Inferior parietal cortex (tissue), 1 donor: ENCODE results near the gene NFE2.
"Not testable (repeated sequence)": the region's sequence is repeated elsewhere in the genome, so short reads cannot be mapped to it uniquely, and the experiment has no call there.

Experiments
- DNase-seq: peaks from one replicate; pipeline ENCODE4 v3.0.0-alpha.2; 2016; ENCODE audit errors: extremely low spot score

NFE2 gene

DNA sequence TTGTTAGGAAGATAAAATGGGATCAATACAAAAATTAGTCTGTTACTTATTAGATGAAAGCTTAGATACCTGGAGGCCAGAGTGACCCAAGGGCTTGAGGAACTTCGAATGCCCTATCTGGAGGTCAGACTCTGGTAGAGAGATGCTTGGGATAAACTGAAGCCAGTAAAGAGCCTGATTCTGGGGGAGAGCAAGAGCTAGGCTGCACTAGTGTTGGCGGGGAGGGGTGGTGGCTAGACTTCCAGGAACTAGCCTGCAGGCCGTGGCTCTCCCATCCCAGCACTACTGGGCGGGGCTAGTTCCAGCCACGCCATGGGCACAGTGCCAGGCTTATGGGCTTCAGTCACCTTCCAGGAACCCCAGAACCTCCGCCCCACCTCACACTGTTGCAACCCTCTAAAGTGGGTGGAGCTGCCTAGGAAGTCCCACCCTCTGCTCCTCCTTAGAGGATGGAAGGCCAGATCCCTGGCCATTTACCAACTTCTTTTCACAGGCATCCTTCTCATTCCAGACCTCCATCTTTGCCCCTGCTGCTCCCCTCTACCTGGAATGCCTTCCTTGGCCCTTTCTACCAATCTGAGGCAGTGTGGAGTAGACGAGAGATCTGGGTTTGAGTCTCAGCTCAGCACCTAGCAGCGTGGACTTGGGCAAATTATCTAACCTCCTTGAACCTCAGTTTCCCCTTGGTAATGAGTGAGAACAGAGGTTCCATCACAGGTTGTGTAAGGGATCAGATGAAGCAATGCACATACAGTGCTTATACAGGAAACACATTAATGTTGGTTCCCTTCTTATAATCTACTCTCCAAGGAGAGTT is 6.3 kb upstream of the NFE2 start:
- peak; percentile 68 for DNase-seq

DNA sequence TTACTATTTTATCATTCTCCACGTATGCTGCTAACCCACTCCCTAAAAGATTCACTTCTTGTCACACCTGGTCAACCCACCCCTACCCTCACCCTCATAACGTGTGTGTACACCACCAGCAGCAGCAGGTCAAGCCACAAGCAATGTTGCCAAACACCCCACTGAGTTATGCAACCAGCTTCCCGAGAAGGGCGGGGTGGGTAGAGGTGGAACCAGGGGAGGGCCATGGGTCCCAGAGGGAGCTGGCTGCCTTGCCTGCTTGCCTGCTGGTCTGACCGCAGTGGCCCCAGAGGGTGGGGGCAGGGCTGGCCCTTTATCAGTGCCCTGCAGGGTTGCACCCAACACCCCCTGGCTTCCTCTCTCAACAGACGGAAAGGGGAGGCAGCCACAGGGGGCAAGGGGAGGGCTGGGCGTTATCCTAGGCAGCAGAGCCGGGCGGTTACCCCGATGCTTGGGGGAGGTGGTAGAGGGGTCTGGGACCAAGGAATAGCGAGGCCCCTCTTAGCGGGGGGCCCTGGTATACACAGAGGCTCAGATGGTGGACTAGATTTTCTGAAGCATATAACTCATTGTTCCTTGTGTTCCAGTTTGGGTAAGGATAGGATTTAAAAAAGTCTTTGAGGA is 3.5 kb upstream of the NFE2 start:
- DNase-seq: no peak

DNA sequence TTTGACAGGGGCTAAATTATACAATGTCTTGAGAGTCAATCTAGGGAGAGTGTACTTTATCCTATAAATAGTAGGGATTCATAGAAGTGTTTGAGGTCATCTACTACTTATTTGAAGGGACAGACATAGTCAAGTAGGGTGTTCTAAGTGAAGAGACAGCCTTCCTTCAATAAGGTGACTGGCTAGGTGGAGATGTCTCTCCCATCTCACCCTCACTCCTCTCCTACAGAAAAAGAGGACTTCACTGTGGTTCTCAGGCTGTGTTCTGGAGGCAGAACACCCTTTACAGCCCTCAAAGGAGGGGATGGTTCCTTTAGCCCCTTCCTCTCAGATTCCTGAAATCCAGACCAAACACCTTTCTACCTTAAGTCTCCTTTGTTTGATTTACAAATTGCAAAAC is 2.8 kb upstream of the NFE2 start:
- DNase-seq: no peak

DNA sequence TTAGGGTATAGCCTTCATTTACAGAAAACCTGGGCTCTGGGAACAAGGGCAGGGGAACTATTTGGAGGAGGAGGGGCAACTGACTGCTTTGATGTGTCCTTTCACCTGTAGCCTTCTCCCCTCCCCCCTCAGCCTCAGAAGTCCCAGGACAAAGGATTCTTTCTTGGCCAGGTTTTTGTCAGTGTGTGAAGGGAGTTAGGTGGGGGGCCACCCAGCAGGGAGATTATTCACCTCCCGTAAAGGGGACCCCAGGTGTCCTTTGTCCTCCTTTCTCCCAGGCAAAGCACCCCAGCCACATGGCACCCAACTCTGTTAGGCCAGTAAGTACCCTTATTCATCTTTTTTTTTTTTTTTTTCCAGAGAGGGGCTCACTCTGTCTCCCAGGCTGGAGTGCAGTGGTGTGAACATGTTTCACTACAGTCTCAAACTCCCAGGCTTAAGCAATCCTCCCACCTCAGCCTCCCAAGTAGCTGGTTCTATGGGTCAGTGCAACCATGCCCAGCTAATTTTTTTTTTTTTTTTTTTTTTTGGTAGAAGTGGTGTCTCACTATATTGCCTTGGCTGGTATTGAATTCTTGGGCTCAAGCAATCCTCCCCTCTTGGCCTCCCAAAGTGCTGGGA is 723 bp upstream of the NFE2 start:
- DNase-seq: no peak

DNA sequence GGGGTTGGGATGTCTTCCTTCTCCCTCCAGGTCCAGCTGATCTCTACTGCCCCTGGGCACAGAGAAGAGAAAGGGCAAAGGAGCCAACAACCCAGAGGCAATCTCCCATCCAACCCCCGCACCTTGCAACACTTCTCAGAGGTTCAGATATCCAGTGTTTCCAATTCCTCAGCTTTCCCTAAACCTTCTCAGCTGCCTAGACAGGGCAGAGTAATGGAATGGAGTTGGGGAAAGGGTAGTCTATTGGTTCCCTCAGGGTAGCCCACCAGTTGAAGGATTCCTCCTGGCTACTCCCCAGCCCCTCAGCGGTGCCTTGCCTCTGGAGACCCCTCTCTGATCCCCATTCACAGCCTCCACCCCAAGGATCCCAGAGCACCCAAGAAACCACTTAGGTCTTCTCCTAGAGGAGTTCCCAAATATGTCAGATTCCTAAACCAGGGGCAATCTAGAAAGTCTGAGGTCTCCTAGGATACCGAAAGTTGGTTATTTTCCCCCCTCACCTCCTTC is 537 bp downstream of the NFE2 start:
- DNase-seq: no peak

DNA sequence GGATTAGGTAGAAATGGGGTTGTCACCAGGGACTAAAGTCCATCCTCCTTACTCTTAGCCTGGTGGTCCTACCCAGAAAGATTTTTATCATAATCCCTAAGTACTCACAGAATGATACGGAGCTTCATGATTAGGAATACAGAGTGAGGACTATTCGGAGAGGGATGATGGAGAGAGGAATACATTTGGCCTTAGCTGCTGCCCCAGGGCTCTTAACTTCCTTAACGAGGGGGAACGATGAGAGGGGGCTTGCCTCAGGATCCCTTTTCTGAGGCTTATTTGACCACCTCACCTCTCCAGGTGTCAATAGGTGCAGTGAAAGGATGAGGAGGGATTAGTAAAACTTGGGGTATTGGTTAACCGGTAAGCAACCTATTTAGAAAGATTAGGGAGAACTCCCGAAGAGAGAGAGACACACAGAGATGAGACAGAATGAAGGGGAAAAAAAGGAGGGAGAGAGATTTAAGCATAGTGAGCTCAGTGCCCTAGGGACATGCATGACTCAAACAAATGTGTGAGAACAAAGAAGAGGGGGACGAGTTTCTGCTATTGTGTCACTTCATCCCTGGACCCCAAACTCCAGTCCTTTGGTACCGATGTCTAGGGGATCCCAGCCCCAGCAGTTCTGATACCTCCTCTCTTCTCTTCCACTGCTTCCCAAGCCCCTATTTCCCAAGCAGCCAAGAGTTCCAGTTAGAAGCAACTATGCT is 1.1 kb downstream of the NFE2 start:
- DNase-seq: no peak

DNA sequence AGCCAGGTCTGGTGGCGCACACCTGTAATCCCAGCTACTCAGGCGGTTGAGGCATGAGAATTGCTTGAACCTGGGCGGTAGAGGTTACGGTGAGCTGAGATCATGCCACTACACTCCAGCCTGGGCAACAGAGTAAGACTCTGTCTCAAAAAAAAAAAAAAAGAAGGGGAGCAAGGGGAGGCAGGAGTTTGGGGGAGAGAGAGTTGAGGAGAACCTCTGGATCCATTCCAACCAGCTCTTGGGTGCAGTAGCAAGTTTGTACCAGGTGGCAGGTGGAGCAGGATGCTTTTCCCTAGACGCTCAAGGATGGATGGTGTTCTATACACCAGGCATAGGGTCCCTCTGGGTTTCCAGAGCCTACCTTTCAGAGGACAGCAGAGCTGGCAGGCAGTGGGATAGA is 1.9 kb downstream of the NFE2 start:
- DNase-seq: no peak

DNA sequence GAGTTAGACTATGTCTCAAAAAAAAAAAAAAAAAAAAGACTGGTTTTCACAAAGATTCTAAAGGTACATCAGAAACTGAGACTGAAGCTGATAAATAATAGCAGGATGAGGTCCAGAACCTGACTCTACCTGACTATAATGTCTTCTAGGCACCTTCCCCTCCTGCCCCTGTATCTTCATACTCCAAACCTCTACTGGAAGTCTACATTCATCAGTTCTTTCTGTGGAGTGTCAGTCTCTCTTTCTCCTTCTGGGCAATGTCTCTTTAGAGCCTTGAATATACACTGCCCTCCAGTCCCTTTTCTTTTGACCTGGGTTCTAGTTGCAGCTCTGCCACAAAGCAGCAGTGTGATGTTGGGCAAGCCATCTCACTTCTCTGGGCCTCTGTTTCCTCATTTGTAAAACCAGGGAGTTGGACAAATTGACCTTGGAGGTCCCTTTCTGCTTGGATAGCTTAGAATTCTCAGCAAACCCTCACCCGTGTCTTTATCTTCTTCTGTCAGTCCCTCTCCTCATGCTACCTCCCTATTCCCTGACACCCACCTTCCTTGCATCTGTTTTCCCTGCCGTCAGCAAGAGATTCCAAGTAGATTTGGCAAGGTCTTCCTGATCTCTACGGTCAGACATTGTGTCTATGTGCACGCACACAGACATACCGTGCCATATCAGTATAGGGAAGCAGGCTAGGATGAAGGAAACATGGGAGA is 4.3 kb downstream of the NFE2 start:
- DNase-seq: no peak

DNA sequence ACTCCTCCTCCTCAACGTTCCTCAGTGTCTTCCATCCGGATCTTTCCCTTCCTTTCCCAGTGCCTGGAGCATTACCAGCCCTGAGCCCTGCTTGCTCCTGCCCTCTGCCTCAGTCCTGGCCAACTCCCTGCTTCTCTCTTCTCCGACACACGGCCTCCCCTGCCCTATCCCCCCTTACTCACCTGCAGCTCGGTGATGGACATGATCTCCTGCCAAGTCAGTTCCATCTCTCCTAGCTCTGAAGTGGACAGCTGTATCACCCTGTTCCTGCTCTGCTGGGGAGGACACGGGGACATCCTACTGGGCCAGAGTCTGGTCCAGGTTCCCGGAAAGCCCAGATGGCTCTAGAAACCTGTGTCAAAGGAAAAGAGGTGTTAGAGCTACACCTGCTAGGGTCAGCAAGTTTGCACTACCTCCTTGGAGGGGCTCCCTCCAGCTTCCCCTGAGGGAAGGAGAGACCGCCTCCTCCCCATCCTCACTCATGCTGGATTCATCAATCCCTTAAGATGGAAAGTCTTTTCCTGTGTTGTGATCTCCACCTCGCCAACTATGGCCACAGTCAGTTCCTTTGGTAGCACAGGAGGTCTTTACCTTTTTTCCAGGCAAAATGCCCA is 5.8 kb downstream of the NFE2 start:
- no peak for DNase-seq

DNA sequence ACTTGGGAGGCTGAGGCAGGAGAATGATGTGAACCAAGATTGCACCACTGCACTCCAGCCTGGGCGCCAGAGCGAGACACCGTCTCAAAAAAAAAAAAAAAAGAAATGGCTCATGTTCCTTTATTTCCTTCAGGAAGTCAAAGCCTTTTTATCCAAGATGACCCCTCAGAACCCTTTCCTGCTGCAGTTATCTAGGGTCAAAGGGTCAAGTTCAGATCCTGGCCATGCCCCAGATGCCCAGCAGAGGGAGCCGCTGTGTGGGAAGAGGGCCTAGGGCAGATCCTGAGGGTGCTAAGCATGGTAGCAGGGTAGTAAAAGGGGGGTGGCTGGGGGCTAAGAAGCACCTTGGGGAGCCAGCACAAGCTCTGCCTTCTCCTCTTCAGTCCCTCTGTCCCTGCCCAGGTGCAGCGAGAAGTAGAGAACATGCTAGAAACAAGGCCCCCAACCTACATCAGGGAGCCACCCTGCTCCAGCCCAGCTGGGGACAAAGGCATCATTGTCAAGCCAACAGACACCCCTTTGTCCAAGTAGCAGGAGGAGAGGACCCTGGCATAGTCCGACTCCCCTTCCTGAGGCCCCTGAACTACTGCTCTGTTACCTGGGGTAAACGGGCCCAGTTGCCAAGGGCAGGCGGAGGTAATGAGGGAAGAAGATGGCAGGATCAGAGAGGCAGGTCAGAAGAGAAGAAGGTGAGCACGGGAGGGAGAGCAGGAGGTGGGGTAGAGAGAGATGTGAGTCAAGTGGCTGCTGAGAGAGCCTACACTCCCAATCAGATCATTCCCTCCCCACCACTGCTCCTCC is 6.5 kb downstream of the NFE2 start:
- peak; percentile 58 for DNase-seq

DNA sequence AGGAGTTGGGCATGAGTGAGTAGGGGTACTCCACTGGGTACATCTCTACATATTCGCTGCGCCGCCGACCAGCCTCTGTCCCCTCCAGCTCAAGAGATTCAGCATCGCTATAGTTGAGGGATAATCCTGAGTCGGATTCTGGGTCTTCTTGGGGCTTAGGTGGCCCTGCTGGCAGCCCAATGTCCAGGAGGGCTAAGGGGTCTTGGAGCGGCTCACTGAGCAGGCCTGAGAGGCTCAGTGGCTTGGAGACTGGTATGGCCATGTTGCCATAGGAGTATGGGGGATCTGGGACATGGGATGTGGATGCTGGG is 7.9 kb downstream of the NFE2 start:
- DNase-seq: no peak

DNA sequence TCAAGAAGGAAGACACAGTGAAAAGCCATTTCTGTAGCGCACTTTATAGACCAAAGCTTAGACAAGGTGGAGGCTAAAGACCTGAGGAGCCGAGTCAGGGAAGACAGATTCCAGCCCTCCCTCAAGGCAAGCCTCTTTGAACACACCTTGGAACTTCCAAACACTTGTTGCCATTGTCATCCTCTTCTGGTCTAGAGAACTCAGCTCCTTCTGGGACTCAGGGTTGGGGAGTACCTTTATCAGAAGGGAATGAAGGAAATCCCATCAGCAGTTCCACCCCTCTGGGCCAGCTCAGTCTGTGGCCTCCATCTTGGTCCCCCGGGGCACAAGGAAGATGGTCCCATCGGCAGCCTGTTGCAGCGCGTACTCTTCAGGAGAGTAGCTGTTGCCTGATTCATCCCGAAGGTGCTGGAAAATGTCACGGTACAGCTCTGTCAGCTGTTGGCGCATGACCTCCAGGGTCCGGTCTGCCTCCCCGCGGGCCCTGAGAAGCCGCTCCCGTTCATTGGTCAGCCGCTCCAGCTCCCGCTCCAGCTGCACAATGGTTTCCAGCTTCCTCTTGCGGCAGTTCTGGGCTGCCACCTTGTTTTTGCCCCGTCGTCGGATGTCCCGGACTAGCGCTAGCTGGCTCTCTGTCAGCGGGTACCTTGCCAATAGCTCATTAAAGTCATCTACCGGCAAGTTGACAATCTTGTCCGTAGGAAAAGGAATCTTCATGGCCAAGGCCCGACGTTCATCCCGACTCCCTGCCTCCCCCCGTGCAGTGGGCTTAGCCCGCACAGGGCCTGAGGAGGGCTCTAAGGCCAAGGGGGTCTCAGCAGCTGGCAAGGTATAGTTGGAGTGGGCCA is 8.5 kb downstream of the NFE2 start:
- no peak for DNase-seq

DNA sequence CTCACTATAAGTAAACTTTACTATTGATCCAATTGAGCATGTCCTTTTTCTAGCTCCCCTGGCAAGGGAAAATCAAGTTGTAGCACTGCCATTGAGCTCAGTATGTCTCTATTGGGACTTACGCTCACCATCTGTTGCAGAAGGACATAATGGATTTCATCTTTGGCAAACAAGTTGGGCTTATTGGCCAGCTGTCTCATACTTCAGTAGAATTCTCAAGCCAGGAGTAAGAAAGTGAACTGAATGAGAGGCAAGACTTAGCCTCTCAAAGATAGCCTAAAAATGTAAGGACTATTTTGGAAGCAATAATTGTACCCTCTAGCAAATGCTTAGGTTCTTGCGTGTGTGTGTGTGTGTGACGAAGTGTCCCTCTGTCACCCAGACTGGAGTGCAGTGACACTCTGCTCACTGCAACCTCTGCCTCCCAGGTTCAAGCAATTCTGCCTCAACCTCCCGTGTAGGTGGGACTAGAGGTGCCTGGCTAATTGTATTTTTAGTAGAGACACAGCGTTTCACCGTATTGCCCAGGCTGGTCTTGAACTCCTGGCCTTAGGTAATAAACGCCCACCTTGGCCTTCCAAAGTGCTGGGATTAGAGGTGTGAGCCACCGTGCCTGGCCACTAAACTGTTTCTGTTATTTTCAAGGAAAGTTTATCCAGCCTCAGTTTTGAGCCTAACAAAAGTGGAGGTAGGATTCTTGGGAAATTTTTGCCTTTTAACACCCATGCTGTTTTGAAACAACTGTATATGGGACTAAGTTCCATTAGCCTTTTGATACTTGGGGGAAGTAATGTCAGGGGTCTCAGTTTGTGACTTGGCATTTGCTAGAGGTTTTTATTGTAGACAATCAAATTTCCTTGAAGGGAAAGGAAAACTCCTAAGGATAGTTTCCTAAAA is 13.3 kb downstream of the NFE2 start:
- DNase-seq: no peak

DNA sequence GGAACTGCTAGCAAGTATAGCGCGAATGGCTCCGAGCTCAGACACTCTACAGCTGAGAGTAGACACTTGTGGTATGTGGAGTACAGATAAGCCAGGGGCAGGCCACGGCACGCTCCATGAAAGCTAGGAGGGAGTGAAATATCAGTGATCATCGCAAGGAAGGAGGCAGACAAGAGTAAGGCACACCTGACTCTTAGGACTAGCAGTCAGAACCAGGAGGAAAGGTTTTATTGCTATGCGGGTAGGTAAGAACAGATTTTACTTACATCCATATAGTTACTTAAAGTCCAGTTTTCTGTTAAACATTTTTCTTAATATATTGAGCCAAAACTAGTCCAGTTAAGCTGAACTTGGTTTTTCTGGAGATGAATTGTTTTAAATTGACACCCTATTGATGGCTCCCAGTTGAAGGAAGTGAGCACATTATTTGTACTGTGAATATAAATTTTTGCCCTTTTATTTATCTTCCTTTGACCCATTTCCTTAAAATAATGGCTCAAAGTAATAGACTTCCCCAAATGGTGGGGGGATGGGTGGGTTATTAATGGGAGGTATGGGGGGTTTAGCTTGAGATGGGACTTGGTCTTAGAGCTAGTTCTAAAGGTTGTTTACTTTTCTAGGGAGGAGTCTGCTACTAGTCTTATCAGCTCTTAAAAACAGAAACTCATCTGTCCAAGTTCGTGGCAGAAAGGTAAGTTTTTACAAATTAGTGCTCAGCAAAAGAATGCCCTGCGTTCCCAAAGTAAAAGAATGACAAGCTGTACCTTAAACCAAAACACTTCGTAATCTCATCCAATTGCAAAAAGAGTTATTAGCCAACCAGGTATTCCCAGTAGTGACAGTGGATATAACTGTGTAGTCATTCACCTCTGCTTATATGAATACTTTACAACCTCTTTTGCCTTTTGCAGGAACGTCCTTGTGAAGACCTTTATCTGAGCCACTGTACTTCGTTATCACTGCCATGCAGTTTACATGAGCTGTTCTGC is 14.5 kb downstream of the NFE2 start:
- no peak for DNase-seq

DNA sequence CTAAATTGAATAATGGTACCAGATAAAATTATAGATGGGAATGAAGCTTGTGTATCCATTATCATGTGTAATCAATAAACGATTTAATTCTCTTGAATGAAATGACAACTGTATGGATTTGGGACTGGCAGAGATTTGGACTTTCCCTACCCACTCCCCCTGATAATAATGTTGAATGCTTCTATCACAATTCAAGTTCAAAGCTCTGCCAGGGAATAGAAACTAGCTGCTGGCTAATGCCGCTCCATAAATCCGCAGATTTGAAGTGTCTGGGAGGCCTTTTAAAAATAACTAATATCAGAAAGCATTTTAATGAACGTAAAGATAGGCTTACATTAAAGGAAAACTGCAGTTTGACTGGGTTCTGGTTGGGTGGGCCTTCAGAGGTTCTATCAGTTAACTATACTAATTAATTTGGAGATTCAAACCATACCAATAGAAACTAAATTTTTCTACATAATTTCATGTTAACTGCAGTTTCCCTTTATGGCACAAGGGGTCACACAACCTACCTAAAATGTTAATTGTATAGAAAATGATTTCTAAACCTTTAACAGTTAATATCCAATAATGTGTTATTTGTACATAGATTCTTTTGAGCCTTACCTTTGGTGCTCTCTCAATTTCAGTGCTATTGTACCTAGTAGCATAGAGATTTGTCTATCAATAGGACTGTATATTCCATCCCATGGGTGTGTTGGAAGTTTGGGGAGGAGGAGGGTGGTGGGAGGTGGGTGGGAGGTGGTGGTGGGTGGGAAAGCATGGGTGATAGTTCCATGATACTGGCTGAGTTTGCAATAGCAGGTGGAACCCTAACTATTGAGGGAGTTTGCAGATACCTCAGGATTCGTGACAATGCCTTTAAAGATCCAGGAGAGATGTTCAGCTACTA is 15.4 kb downstream of the NFE2 start:
- DNase-seq: no peak

DNA sequence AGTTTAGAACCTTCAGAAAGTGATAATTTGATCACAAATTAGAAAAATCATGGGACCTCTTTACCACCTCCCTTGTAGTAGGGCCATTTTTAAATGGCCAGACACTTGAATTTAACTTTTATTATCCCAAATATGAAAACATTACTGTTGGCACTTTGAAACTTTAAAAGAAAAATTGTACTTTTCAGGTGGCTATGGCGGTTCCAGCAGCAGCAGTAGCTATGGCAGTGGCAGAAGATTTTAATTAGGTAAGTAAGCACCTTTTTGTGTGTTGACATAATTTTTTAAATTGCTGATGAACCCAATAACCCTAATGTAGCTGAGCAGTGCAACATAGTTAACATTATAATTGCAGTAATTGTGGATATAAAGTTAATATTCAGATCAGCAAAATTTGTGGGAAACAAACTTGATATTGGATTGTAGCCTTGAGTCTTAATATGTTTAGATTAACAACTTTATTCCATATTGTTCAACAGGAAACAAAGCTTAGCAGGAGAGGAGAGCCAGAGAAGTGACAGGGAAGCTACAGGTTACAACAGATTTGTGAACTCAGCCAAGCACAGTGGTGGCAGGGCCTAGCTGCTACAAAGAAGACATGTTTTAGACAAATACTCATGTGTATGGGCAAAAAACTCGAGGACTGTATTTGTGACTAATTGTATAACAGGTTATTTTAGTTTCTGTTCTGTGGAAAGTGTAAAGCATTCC is 16.6 kb downstream of the NFE2 start:
- not testable (repeated sequence) for DNase-seq
